Endothelial cell of umbilical vein (primary cell): ENCODE measurements around the gene OTOS.

Experiments
- FOS ChIP-seq: IDR thresholded peaks from 2 replicates; pipeline ENCODE4 v1.6.1; 2011; ENCODE audit warnings: mild to moderate bottlenecking, low read length, moderate library complexity, borderline replicate concordance; ENCODE audit not compliant: insufficient read depth
- POLR2A ChIP-seq: IDR thresholded peaks from 2 replicates; pipeline ENCODE4 v1.6.1; 2012; ENCODE audit warnings: low read depth, mild to moderate bottlenecking, control low read depth, low read length
- POLR2AphosphoS5 ChIP-seq: IDR thresholded peaks from 2 replicates; pipeline ENCODE4 v1.6.1; 2012; ENCODE audit warnings: low read depth, mild to moderate bottlenecking, control low read depth, low read length, moderate library complexity; ENCODE audit not compliant: insufficient read depth
- TF ChIP-seq, protein P1 (sequence below), 2 donors: IDR thresholded peaks; 1 replicate in 1 of 2; 2 replicates in 1 of 2; pipeline ENCODE4 v1.5.1; 2011; ENCODE audit warnings: low read length in 2 of 2, mild to moderate bottlenecking in 2 of 2, moderate library complexity in 2 of 2, control low read depth in 1 of 2, inconsistent platforms in 1 of 2, low read depth in 1 of 2; ENCODE audit not compliant: insufficient read depth in 1 of 2; ENCODE audit errors: extremely low read depth in 1 of 2

DNA sequence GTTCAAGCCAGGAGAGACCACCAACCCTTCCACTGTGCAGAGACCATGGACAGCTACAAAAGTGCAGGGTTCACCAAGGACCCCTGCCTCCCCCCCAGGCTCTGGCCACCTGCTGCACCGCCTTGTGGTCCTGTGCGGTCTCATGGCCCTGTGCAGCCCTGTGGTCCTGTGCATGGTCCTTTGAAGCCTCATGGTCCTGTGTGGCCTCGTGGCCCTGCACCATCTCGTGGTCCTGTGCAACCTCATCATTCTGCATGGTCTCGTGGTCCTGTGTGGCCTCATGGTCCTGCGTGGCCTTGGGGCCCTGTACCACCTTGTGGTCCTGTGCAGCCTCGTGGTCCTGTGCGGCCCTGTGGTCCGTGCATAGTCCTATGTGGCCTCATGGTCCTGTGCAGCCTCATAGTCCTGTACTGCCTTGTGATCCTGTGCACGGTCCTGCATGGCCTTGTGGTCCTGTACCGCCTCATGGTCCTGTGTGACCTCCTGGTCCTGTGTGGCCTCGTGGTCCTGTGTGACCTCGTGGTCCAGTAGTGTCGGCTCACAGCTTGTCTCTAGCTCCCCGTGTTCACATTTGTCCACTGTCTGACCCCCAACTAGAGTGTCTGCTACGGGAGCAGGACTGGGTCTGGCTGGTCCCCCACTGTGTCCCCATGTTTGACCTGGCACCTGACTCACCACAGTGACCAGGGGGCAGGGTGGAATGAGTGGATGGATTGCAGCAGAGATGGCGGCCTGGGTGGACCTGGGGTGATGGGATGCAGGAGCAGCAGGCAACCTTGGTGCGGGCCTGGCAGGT lies 20.0 kb upstream of the OTOS start:
- TF ChIP-seq POLR2AphosphoS5 (no peak), POLR2A (no peak), FOS (no peak)
- TF ChIP-seq, protein P1, sequence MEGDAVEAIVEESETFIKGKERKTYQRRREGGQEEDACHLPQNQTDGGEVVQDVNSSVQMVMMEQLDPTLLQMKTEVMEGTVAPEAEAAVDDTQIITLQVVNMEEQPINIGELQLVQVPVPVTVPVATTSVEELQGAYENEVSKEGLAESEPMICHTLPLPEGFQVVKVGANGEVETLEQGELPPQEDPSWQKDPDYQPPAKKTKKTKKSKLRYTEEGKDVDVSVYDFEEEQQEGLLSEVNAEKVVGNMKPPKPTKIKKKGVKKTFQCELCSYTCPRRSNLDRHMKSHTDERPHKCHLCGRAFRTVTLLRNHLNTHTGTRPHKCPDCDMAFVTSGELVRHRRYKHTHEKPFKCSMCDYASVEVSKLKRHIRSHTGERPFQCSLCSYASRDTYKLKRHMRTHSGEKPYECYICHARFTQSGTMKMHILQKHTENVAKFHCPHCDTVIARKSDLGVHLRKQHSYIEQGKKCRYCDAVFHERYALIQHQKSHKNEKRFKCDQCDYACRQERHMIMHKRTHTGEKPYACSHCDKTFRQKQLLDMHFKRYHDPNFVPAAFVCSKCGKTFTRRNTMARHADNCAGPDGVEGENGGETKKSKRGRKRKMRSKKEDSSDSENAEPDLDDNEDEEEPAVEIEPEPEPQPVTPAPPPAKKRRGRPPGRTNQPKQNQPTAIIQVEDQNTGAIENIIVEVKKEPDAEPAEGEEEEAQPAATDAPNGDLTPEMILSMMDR (IDR thresholded peaks at IDR 0.05; ENCODE audit: extremely low read depth in 1 of 2, insufficient read depth in 1 of 2, low read depth in 1 of 2, low read length in 2 of 2), result no peak
